ENCODE data around the gene RAB3A.

- TF ChIP-seq POLR2A (IDR thresholded peaks at IDR 0.05) = no peak
- TF ChIP-seq CTCF (IDR thresholded peaks at IDR 0.05) = no peak
Measured at GRCh38 chr19:18171605-18172327, 32.1 kb downstream of the RAB3A start.

All from adrenal gland (tissue), 5 donors.